Daoy (cell line): ENCODE results near the gene ALDH1A2. TPM values are rescaled to one million over a fixed set of nuclear protein-coding genes. Genes with fewer than 3 reads are reported as not detected.
"Not testable (repeated sequence)": the region's sequence is repeated elsewhere in the genome, so short reads cannot be mapped to it uniquely, and the experiment has no call there.

Experiments used
- DNase-seq: peaks from one replicate; pipeline ENCODE4 v3.0.0-alpha.2; 2015; ENCODE audit warnings: low read depth
- total RNA-seq: library from RNA; depleted of rRNA; stranded (reverse); fragments of >200 nt; shearing (Covaris generic); gene quantifications from 2 replicates; pipeline ENCODE4 v1.2.3, GENCODE V29; 2014

Gene ALDH1A2
- total RNA-seq, 1 experiment from 2014 or later, result not detected

DNA sequence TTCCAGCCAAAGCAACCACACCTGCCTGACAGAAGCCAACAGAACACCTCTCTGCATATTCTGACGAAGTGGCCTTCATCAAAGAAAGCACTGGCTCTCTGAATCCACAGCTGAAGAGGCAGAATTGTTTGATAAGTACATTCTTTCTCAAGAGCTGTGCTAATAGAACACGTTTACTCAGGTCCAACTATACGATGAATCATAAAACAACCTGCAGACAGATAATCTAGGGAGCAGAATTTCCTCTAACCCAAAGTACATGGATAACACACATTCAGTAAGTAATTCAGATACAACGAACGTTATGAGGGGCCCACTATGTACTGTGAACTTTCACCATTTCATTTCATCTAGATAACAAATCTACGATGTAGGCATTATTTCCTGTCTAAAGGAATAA, 25.4 kb downstream of the ALDH1A2 start:
- DNase-seq, result no peak

DNA sequence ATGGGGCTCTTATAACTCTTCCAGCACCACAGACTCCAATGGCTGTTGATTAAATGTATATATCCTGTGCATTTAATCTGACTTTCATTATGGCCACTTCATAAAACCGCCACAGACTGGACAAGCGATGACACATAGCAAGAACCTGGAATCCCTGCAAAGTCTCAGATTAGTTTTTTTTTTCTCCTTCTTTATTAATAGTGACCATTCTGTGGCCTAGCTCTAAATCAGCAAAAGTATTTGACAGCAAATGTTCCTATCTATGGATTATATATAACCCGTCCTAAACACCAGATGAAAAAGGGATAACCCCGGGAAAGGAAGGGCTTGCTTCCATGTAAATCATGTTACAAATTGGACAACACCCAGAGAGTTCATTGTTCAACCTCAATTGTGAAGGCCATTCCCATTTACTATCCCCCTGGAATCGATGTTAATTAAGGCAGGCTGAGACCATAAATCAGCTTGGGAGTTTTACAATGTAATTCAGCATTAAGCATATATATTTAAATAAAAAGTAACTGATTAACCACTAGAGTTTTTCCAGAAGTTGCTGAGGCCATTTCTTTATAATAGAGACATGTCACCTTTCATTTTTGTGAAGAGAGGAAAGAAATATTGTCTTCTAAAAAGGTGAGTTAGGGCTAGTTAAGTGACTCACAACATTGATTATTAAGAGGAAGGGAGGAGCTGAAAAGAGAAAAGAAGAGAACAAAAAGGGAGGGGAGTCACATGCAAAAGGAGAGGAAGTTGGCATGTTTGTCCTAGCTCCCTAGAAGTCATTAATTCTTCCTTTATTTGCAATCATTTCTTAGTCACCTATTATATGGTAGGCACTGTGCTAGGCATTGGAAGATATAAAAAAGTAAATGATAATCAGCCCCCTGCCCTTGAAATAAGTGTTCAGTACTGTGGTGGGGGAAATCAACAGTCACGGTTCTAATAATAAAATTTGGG, 26.2 kb downstream of the ALDH1A2 start:
- DNase-seq, result no peak

- peak; percentile 59 for DNase-seq
These were observed 27.0 kb downstream of the ALDH1A2 start for GRCh38 chr15:58038426-58039078.

DNA sequence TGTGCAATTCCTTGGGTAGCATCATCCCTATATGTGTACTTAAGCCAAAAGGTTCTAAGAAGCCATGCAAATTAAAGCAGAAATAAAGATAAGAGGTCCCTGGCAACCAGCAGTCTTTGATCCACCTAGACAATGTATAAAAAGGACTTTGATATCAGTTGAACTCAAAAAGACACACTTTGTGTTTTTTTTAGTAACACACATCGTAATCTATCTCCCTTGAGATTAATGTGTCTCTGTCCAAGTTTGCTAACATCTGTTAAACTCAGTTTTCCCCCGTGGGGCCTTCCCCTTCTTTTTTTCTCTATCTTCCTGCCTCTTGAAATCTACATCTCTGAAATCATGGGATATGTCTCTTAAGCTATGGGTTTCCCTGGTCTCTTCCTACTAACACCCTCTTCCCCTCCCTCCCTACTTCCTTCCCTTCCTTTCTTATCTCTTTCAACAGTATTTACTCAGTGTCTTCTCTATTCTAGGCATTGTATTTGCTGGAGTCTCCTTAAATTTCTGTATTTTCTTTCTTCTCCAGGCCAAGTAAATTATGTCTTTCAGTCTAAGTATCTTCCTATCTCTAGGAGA, 27.7 kb downstream of the ALDH1A2 start:
- no peak for DNase-seq

DNA sequence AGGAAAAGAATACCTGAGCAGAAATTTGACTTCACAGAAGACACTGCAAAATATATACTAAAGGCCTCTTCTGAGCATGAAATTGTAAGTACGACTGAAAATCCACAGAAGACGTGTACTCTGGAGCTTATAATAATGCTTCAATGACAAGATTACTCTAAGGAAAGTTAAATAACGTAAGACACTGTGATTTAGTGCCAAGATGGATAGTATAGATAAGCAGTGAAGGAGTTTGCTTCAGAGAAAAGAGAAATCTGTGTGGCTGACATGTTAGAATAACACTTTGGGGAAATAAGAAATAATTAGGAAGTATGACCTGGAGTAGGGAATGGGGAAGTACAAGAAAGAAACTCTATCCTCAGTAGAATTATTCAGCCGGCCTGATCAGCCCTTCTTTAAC, 28.9 kb downstream of the ALDH1A2 start:
- no peak for DNase-seq

DNA sequence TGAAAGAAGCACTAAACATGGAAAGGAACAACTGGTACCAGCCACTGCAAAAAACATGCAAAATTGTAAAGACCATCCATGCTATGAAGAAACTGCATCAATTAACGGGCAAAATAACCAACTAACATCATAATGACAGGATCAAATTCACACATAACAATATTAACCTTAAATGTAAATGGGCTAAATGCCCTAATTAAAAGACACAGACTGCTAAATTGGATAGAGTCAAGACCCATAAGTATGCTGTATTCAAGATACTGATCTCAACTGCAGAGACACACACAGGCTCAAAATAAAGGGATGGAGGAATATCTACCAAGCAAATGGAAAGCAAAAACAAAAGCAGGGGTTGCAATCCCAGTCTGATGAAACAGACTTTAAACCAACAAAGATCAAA, 37.1 kb downstream of the ALDH1A2 start:
- DNase-seq, result not testable (repeated sequence)

DNA sequence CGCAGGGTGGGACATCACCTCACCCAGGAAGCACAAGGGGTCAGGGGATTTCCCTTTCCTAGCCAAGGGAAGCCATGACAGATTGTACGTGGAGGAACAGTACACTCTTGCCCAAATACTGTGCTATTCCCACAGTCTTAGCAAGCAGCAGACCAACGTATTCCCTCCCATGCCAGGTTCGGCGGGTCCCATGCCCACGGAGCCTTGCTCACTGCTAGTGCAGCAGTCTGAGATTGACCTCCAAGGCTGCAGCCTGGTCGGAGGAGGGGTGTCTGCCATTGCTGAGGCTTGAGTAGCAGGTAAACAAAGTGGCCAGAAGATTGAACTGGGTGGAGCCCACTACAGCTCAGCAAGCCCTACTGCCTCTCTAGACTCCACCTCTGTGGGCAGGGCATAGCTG, 39.0 kb downstream of the ALDH1A2 start:
- DNase-seq, result no peak

GRCh38 chr15:58026051-58026450, 39.5 kb downstream of the ALDH1A2 start:
- DNase-seq, result no peak

DNA sequence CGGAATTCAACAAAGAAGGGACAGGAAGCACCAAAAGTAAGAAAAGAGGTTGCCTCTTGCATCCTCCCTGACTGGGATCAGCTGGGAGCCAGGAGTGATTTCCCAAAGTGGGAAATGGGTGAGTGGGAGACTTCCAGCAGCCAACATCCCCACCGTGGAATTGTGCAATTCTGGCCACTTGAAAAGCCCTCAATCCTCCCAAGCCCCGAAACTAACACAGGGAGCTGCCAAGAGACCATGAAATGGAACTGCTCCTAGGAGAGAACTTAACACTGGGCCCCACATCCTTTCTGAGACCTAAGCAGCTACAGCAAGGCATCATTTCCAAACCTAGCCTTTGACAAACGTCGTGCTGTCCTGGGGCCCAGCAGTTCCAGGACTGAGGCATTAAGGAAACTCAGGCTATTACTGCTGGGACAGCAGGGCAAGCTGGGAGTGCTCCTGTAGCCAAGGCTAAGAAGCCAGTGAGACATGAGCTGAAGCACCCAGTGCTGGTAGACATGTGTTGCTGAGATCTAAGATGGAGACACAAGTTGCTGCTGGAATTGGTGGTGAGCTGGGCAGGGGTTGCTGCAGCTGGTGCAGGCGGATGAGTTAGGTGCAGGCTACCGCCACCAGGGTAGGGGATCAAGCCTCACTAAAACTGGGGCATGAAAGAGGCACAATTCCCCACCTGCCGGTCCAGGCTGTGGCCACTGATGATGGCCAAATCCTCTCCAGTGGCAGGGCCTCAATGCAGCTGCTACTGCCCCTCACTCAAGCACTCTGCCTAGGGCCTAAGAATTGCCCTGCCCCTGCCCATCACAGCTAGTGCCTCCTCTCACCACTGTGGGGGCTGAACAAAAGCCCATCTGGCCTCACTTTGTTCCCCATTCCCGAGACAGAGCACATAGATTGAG, 43.9 kb downstream of the ALDH1A2 start:
- DNase-seq, result no peak

- DNase-seq, result peak; percentile 13
These were observed 45.8 kb downstream of the ALDH1A2 start for GRCh38 chr15:58019503-58020376.

GRCh38 chr15:58017869-58018268, 47.6 kb downstream of the ALDH1A2 start:
- no peak for DNase-seq

DNA sequence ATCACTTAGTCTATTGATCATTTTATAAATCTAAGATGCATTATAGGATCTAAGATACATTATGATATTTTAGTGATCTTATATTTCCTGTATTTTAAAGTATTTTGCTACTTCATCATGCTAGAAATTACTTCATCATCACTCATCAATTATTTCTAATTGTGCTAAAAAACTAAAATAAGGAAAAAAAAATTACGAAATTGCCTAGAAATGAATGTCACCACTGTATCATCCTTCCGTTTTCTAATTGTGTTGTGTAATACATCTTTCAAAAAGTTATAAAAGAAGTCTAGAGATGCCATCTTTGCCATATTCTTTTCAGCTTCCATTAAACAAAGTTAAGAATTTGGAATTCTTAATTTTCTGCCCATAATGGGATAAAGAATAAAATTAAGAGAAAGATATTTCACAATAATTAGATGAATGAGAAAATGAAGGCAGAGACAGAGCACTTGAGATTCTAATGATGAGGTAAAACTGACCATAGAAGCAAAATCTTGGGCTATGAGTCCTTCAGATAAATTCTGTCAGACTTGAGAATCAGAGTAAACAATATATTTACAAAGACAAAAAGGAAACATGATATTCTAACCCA, 48.8 kb downstream of the ALDH1A2 start:
- DNase-seq, result no peak

- no peak for DNase-seq
These were observed 49.9 kb downstream of the ALDH1A2 start for GRCh38 chr15:58015565-58015964.

DNA sequence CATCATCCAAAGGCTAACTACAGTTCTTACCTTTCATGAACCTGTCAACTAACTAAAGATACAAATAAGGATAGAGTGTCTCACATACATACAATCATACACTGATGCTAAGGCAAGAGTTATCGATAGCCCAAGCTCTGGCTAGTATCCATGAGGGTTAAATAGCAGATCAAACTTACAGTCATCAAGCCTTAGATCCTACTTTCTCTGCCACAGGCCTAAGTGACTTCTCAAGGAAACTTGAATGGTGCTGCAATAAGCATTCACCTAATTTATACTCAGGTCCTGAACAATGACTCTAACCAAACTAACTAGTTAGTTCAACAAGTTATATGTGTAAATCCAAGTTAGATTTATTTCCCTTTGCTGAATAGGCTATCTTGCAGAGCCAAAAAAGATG, 51.0 kb downstream of the ALDH1A2 start:
- no peak for DNase-seq

DNA sequence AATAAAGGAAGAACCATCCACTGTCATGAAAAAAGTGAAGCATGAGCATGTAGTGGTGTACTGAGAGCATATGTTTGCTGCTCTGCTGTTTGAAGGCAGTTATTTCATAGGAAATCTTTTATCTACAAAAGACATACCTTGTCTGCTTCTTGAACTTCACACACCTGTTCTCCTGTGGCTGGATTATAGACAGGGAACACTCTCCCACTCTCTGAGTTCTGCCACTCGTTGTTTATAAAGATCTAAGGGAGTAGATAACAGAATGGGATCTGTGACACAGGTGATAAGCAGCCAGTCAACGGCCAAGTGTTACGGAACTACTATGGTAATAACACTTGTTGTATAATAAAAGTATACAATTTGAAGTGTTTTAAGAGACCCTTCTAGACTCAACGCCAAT, 51.5 kb downstream of the ALDH1A2 start:
- no peak for DNase-seq

GRCh38 chr15:58010983-58011382, 54.5 kb downstream of the ALDH1A2 start:
- DNase-seq, result no peak

- DNase-seq, result no peak
These were observed 61.7 kb downstream of the ALDH1A2 start for GRCh38 chr15:58003810-58004209.

DNA sequence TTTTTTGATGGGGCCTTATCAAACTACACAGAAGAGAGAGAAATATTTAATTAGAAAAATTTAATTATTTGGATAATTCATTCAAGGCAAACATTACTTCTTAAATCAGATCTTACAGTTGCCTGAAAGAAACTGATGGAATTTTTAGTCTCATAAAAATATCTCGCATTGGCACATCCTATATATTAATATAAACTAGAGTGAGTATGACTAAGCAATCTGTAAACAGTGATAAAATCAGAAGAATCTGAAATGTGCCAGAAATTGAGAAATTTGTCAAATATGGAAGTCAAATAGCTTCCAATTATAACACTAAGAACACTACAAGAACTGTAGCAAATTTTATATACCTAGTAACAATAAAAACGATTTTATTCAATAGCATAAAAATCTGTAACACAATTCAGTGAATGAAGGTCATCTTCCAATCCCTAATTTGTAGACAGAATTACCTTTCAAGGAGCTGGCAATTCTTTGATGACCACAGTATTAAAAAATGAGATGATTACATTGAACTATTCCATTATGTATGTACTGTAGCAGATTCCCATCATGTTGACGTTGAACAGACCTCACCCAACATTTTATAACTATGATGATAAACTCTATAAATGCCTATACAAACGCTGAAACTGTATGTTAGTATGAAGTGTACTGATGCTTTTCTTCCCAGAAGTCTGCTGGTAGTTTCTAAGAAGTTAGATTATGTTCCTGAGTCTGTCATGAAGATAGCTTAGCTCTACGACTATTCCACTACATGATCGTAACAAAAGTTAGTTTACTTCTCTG, 63.0 kb downstream of the ALDH1A2 start:
- no peak for DNase-seq

- DNase-seq, result not testable (repeated sequence)
These were observed 65.8 kb downstream of the ALDH1A2 start for GRCh38 chr15:57999699-58000098.
